ENCODE data around the gene FGGY.

The FGGY gene

DNA sequence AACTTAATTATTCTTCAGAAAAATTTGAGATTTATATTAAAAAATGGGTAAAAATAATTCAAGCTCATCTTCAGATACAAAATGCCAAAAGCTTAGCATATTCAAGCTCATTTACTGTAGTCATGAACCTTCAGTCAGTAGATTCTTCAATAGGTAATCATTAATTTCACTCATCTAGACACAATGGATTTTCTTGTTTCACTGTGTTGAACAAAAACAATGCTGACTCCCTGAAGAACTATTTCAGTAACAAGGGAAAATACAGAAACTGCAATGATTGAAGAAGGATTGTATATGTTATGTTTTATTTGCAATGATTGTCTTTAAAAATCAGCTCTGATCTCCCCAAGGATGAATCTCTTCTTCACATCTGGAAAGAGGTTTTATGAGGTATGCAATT is 508.7 kb downstream of the FGGY start:
- DNase-seq, result no peak

Data from CD4-positive, alpha-beta T cell treated with Interleukin-6 for 4 hours (primary cell).